HepG2 (cell line): Measurements from ENCODE around the gene DPH6. TPM values are rescaled to one million over a fixed set of nuclear protein-coding genes. Genes with fewer than 3 reads are reported as not detected.

Experiments used
- ATAC-seq: fragments of 200-7000 bp; cut with Tn5 transposase; 3 replicates; pipeline ENCODE4 v1.9.1; 2020; ENCODE audit warnings: mild to moderate bottlenecking, moderate library complexity
- BruUV-seq: library from RNA; stranded (reverse); fragments of 400-500 nt; replicated peaks from 2 replicates; lab custom pipeline; 2021; lab: Mats Ljungman, UMichigan
- CTCF ChIA-PET: fragments of 300-600 bp; formaldehyde crosslinking; extraction: SDS; loops from one replicate; lab custom pipeline; 2021; ENCODE audit warnings: low total read pairs, inconsistent platforms, low intra/inter-chr PET ratio; lab: Yijun Ruan, JAX
- POLR2A ChIA-PET: fragments of 350-600 bp; sonication (Branson Sonifier 250); formaldehyde crosslinking; loops from one replicate; lab custom pipeline; 2020; ENCODE audit warnings: antibody characterized with exemption, inconsistent platforms; lab: Yijun Ruan, JAX
- DNase-seq: peaks from one replicate; pipeline ENCODE4 v3.0.0-alpha.2; 2015; ENCODE audit warnings: low spot score
- FAIRE-seq: peaks from 3 replicates; lab custom pipeline; 2011; peaks lifted over from hg19 to GRCh38; lab: Jason Lieb, UNC
- H2AFZ ChIP-seq: one replicate; pipeline ENCODE4 v1.6.1; 2011; ENCODE audit warnings: low read length, inconsistent platforms
- H3K27ac ChIP-seq: fragments of 300-600 bp; 3 replicates; pipeline ENCODE4 v1.8.0; 2011; ENCODE audit warnings: mixed run types, mild to moderate bottlenecking, mixed read lengths, low read length, inconsistent platforms; ENCODE audit not compliant: insufficient read depth; ENCODE audit errors: extremely low read length
- H3K27me3 ChIP-seq, 2 experiments: fragments of 200-600 bp in 1 of 2; 2 replicates in 1 of 2; 3 replicates in 1 of 2; pipeline versions ENCODE4 v1.6.0 to v1.8.0; 2011; ENCODE audit warnings: low read length in 2 of 2, mild to moderate bottlenecking in 2 of 2, moderate library complexity in 2 of 2, inconsistent platforms in 1 of 2; ENCODE audit not compliant: insufficient read depth in 2 of 2, control insufficient read depth in 1 of 2
- H3K36me3 ChIP-seq, 2 experiments: fragments of 200-600 bp in 1 of 2; replicated peaks in 1 of 2; 2 replicates in 1 of 2; 3 replicates in 1 of 2; pipeline versions ENCODE4 v1.5.1 to v1.8.0; 2011; ENCODE audit warnings: low read length in 2 of 2, inconsistent platforms in 1 of 2; ENCODE audit not compliant: insufficient read depth in 2 of 2, control insufficient read depth in 1 of 2
- H3K4me1 ChIP-seq: 2 replicates; pipeline ENCODE4 v1.5.1; 2012; ENCODE audit warnings: low read length, inconsistent platforms; ENCODE audit not compliant: insufficient read depth
- H3K4me2 ChIP-seq: 2 replicates; pipeline ENCODE4 v1.6.0; 2011; ENCODE audit warnings: low read depth, low read length, inconsistent platforms
- H3K4me3 ChIP-seq, 3 experiments: fragments of 200-600 bp in 1 of 3; sonication (generic), shearing (Covaris generic) in 1 of 3; replicated peaks in 1 of 3; 2 replicates each; pipeline ENCODE4 v1.5.1; 2011 to 2016; ENCODE audit warnings: low read length in 3 of 3, inconsistent platforms in 2 of 3, low read depth in 2 of 3, mild to moderate bottlenecking in 2 of 3, control low read depth in 1 of 3, mixed read lengths in 1 of 3; ENCODE audit not compliant: insufficient read depth in 1 of 3
- H3K79me2 ChIP-seq: one replicate; pipeline ENCODE4 v1.6.1; 2011; ENCODE audit warnings: low read length, inconsistent platforms; ENCODE audit not compliant: insufficient read depth
- H3K9ac ChIP-seq: 2 replicates; pipeline ENCODE4 v1.6.0; 2011; ENCODE audit warnings: mild to moderate bottlenecking, low read depth, low read length, inconsistent platforms; ENCODE audit not compliant: insufficient read depth
- H3K9me3 ChIP-seq: 2 replicates; pipeline ENCODE4 v1.5.1; 2012; ENCODE audit warnings: mild to moderate bottlenecking, low read length
- H4K20me1 ChIP-seq: 2 replicates; pipeline ENCODE4 v1.6.0; 2011; ENCODE audit warnings: inconsistent platforms, mild to moderate bottlenecking, low read length, moderate library complexity; ENCODE audit not compliant: insufficient read depth
- BRD4 ChIP-seq: sonication (generic); formaldehyde crosslinking; IDR thresholded peaks from 2 replicates; pipeline ENCODE4 v1.4.0; 2020; ENCODE audit warnings: missing genetic modification reagents
- ESRRA ChIP-seq: sonication (generic); formaldehyde crosslinking; IDR thresholded peaks from 2 replicates; pipeline ENCODE4 v1.5.1; 2020; ENCODE audit warnings: mild to moderate bottlenecking, low read depth, missing genetic modification reagents
- POLR2AphosphoS5 ChIP-seq: IDR thresholded peaks from 2 replicates; pipeline ENCODE4 v1.6.1; 2012; ENCODE audit warnings: low read depth, low read length
- SMAD9 ChIP-seq: sonication (generic); formaldehyde crosslinking; IDR thresholded peaks from 2 replicates; pipeline ENCODE4 v1.5.1; 2020; ENCODE audit warnings: mild to moderate bottlenecking, missing genetic modification reagents
- ZNF124 ChIP-seq: sonication (generic); formaldehyde crosslinking; IDR thresholded peaks from 2 replicates; pipeline ENCODE4 v1.4.0; 2020; ENCODE audit warnings: missing genetic modification reagents
- ZNF326 ChIP-seq: sonication (generic); formaldehyde crosslinking; IDR thresholded peaks from 2 replicates; pipeline ENCODE4 v1.4.0; 2020; ENCODE audit warnings: missing genetic modification reagents, borderline replicate concordance
- ZNF383 ChIP-seq: sonication (generic); formaldehyde crosslinking; IDR thresholded peaks from 2 replicates; pipeline ENCODE4 v1.4.0; 2020; ENCODE audit warnings: missing genetic modification reagents, mild to moderate bottlenecking, borderline replicate concordance
- ZNF547 ChIP-seq: sonication (generic); formaldehyde crosslinking; IDR thresholded peaks from 2 replicates; pipeline ENCODE4 v1.5.1; 2020; ENCODE audit warnings: mild to moderate bottlenecking, missing genetic modification reagents
- WGBS: methylation state at CpG from one replicate; pipeline ENCODE4 v1.1.6; 2017; ENCODE audit warnings: low lambda C conversion rate; 5-methylcytosine and 5-hydroxymethylcytosine counted together
- in situ Hi-C: cut with HindIII; loops from 2 replicates; pipeline ENCODE4 v1.10.0; 2017; ENCODE audit warnings: low pct_unique_long_range_greater_than_20kb; ENCODE audit not compliant: extremely low pct_ligation_motif_present
- intact Hi-C: fragments of 100-400 bp; cut with micrococcal nuclease; formaldehyde crosslinking; loops from one replicate; pipeline ENCODE4 v1.10.0; 2022; ENCODE audit not compliant: unreplicated experiment
- polyA plus RNA-seq, 8 experiments: library from polyadenylated mRNA; depleted of rRNA in 3 of 8; stranded (reverse) in 7 of 8; unstranded in 1 of 8; fragments of >200 nt; fragmentation: Illumina TruSeq in 4 of 8; extraction: Trizol in 4 of 8; gene quantifications; 2 replicates each; pipeline versions ENCODE4 v1.2.1 to v1.2.3, GENCODE V29; 2011 to 2016; ENCODE audit warnings: low read depth in 4 of 8, missing spikeins in 1 of 8, mixed read lengths in 1 of 8; ENCODE audit not compliant: insufficient read depth in 1 of 8
- total RNA-seq, 5 experiments: library from RNA; depleted of rRNA; stranded (reverse); fragments of >200 nt; fragmentation: Illumina TruSeq; extraction: Trizol; gene quantifications; 2 replicates each; pipeline ENCODE4 v1.2.3, GENCODE V29; 2016; ENCODE audit warnings: low read depth in 1 of 5
- TF ChIP-seq, protein P1 (sequence below): sonication (generic); formaldehyde crosslinking; IDR thresholded peaks from 2 replicates; pipeline ENCODE4 v1.4.0; 2020; ENCODE audit warnings: missing genetic modification reagents, borderline replicate concordance
- TF ChIP-seq, protein P2 (sequence below): sonication (generic); formaldehyde crosslinking; IDR thresholded peaks from 2 replicates; pipeline ENCODE4 v1.4.0; 2020; ENCODE audit warnings: missing genetic modification reagents
- TF ChIP-seq, protein P3 (sequence below), 2 experiments: fragments of 450-650 bp in 1 of 2; sonication (generic) in 1 of 2; formaldehyde crosslinking in 1 of 2; IDR thresholded peaks; 2 replicates each; pipeline versions ENCODE4 v1.6.1 to v1.8.0; 2016 to 2022; ENCODE audit warnings: antibody characterized with exemption in 1 of 2, mild to moderate bottlenecking in 1 of 2, missing genetic modification reagents in 1 of 2
- TF ChIP-seq, protein P4 (sequence below): IDR thresholded peaks from 2 replicates; pipeline ENCODE4 v1.6.1; 2016; ENCODE audit warnings: low read depth

DPH6 gene
- total and polyA plus RNA-seq, 2 of the 13 experiments (the other 11 are each of a cell fraction or from before 2014, with no cell fraction given): 10.2 to 25.8 TPM

DNA sequence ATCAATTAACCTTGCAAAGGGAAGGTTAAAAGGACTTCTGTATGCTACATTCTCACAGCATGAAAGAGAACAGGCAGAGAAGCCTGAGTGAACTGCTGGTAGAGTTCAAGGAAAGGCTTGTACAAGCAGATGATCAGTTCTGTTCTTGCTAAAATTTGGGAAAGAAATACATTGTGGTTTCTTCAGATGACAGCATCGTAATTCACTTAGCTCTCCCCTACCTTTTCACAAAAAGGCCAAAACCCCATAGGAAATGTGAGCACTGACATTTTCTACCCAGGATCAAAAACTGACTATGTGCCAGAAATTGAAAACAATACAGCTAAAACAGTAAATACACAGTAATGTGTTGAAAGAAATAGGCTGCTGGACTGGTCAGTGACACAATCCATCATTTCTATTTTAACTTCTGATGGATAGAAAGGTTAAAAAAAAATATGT, 216.4 kb downstream of the DPH6 start:
- no peaks in the 10 kb centered on the region for H3K9me3 ChIP-seq
- ChIA-PET CTCF (no interaction called here), POLR2A (no interaction called here)
- 94% methylated on average over 1 of the region's 1 CpG for WGBS
- no peak overlapping the region for H3K4me2 ChIP-seq
- ATAC-seq (no peak), FAIRE-seq (no peak), DNase-seq (no peak)
- intact Hi-C loops (no loop called here), in situ Hi-C loops (no loop called here)
- no peak overlapping the region for H3K27ac ChIP-seq
- H3K27me3 ChIP-seq: no peaks in the 10 kb centered on the region
- no peak overlapping the region for H3K4me3 ChIP-seq
- H3K9ac ChIP-seq: no peak overlapping the region
- no peaks in the 10 kb centered on the region for H4K20me1 ChIP-seq
- no TSS peak for BruUV-seq
- no peaks in the 10 kb centered on the region for H3K79me2 ChIP-seq
- H3K4me1 ChIP-seq: no peaks in the 10 kb centered on the region
- H3K36me3 ChIP-seq: no peaks in the 10 kb centered on the region
- H2AFZ ChIP-seq: no peak overlapping the region
- no peak for TF ChIP-seq SMAD9 (CRISPR knock-in tag)
- no peak for TF ChIP-seq POLR2AphosphoS5
- no peak for TF ChIP-seq ESRRA (CRISPR knock-in tag)
- TF ChIP-seq, protein P1, sequence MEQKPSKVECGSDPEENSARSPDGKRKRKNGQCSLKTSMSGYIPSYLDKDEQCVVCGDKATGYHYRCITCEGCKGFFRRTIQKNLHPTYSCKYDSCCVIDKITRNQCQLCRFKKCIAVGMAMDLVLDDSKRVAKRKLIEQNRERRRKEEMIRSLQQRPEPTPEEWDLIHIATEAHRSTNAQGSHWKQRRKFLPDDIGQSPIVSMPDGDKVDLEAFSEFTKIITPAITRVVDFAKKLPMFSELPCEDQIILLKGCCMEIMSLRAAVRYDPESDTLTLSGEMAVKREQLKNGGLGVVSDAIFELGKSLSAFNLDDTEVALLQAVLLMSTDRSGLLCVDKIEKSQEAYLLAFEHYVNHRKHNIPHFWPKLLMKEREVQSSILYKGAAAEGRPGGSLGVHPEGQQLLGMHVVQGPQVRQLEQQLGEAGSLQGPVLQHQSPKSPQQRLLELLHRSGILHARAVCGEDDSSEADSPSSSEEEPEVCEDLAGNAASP: no peak
- TF ChIP-seq ZNF124: no peak
- no peak for TF ChIP-seq ZNF326
- TF ChIP-seq, protein P2, sequence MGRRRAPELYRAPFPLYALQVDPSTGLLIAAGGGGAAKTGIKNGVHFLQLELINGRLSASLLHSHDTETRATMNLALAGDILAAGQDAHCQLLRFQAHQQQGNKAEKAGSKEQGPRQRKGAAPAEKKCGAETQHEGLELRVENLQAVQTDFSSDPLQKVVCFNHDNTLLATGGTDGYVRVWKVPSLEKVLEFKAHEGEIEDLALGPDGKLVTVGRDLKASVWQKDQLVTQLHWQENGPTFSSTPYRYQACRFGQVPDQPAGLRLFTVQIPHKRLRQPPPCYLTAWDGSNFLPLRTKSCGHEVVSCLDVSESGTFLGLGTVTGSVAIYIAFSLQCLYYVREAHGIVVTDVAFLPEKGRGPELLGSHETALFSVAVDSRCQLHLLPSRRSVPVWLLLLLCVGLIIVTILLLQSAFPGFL (CRISPR knock-in tag): no peak
- TF ChIP-seq, protein P3, sequence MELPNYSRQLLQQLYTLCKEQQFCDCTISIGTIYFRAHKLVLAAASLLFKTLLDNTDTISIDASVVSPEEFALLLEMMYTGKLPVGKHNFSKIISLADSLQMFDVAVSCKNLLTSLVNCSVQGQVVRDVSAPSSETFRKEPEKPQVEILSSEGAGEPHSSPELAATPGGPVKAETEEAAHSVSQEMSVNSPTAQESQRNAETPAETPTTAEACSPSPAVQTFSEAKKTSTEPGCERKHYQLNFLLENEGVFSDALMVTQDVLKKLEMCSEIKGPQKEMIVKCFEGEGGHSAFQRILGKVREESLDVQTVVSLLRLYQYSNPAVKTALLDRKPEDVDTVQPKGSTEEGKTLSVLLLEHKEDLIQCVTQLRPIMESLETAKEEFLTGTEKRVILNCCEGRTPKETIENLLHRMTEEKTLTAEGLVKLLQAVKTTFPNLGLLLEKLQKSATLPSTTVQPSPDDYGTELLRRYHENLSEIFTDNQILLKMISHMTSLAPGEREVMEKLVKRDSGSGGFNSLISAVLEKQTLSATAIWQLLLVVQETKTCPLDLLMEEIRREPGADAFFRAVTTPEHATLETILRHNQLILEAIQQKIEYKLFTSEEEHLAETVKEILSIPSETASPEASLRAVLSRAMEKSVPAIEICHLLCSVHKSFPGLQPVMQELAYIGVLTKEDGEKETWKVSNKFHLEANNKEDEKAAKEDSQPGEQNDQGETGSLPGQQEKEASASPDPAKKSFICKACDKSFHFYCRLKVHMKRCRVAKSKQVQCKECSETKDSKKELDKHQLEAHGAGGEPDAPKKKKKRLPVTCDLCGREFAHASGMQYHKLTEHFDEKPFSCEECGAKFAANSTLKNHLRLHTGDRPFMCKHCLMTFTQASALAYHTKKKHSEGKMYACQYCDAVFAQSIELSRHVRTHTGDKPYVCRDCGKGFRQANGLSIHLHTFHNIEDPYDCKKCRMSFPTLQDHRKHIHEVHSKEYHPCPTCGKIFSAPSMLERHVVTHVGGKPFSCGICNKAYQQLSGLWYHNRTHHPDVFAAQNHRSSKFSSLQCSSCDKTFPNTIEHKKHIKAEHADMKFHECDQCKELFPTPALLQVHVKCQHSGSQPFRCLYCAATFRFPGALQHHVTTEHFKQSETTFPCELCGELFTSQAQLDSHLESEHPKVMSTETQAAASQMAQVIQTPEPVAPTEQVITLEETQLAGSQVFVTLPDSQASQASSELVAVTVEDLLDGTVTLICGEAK (IDR thresholded peaks at IDR 0.05): no peak
- TF ChIP-seq, protein P3 (CRISPR knock-in tag; IDR thresholded peaks at IDR 0.05): no peak
- TF ChIP-seq, protein P4, sequence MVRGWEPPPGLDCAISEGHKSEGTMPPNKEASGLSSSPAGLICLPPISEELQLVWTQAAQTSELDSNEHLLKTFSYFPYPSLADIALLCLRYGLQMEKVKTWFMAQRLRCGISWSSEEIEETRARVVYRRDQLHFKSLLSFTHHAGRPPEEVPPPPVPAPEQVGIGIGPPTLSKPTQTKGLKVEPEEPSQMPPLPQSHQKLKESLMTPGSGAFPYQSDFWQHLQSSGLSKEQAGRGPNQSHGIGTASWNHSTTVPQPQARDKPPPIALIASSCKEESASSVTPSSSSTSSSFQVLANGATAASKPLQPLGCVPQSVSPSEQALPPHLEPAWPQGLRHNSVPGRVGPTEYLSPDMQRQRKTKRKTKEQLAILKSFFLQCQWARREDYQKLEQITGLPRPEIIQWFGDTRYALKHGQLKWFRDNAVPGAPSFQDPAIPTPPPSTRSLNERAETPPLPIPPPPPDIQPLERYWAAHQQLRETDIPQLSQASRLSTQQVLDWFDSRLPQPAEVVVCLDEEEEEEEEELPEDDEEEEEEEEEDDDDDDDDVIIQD (CRISPR knock-in tag): no peak
- TF ChIP-seq ZNF547 (CRISPR knock-in tag): no peak
- no peak for TF ChIP-seq BRD4 (CRISPR knock-in tag)
- no peak for TF ChIP-seq ZNF383 (CRISPR knock-in tag)
